ENCODE results near the gene NFIA. TPM values are rescaled to one million over a fixed set of nuclear protein-coding genes. Genes with fewer than 3 reads are reported as not detected.

Gene NFIA
- total and polyA plus RNA-seq, 5 donors from 2014 or later = 0.86 to 3.9 (median 1.7) TPM

DNA sequence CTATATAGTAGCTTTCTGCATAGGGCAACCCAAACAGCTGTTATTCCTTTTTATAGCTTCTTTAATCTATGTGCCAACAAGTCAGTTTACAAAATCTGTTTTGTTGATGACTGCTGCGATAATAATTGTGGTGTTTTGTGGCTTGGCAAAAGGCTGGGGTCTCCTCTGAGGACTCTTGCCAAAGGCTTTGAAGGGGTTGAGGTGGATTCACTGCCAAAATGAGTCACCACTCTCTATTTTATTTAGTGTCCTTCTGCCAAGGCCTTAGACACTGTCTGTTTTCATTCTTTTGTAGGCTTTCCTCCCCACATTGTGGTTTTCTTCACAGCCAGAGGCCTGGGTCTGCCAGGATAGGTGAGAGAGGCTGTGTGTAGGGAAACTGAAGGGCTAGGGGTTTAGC, 161.8 kb downstream of the NFIA start:
- H3K27me3 ChIP-seq (ENCODE audit: control insufficient read depth, insufficient read depth, low read length) = peaks cover 3% of the 10 kb centered on the region
- ATAC-seq (ENCODE audit: low read depth in 2 of 2) (no peak), DNase-seq (no peak)
- no peak overlapping the region for H3K4me3 Mint-ChIP-seq
- H3K27me3 Mint-ChIP-seq = peaks cover 8% of the 10 kb centered on the region
- H3K36me3 Mint-ChIP-seq = no peaks in the 10 kb centered on the region
- no peaks in the 10 kb centered on the region for H3K9me3 ChIP-seq (ENCODE audit: control insufficient read depth in 2 of 2, low read length in 2 of 2)
- H3K9me3 Mint-ChIP-seq = no peaks in the 10 kb centered on the region
- no peak overlapping the region for H3K27ac Mint-ChIP-seq
- H3K27ac ChIP-seq (ENCODE audit: insufficient read depth, low read length, poor library complexity, severe bottlenecking) = no peak overlapping the region
- no peak overlapping the region for H3K4me3 ChIP-seq (ENCODE audit: low read depth, low read length)
- H3K4me1 ChIP-seq (ENCODE audit: control insufficient read depth, insufficient read depth, low read length, poor library complexity, severe bottlenecking) = no peaks in the 10 kb centered on the region
- H3K36me3 ChIP-seq (ENCODE audit: control insufficient read depth, insufficient read depth, low read length) = no peaks in the 10 kb centered on the region
- no peaks in the 10 kb centered on the region for H3K4me1 Mint-ChIP-seq

DNA sequence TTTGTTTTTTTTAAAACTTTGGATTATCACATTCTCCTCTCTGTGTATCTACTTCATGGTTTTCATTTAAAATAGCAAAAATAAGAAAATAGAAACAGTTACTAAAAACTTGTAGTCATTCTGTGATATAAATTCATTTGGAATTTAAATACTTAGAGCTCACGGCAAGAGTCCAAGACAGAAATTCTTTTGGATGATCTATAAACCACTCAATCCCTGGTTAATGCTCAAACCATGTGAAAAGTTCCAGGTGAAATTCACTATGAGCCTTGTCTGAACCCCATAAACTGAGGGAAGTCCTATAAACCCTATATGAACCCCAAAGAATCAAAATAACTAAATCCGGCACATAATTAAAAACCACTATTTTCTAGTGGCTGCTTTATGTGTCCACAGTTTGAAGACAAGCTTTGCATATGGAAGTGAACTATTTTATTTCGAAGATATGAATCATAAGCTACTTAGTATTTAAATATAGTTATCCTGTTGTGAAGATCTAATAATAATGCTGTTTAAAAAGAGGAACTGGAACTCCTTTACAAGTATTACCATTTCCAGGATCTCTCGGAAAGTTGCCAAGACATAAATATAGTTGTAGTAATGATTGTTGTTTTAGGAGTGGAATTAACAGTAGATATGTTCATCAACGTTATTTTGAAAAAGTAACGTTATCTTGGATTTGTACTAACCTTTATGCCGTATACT, 163.5 kb downstream of the NFIA start:
- DNase-seq (no peak), ATAC-seq (ENCODE audit: low read depth in 2 of 2) (no peak)
- Mint-ChIP-seq H3K9me3 (no peaks in the 10 kb centered on the region), H3K27me3 (peaks cover 8% of the 10 kb centered on the region), H3K4me3 (no peak overlapping the region), H3K36me3 (no peaks in the 10 kb centered on the region), H3K4me1 (no peaks in the 10 kb centered on the region), H3K27ac (no peak overlapping the region)
- Histone ChIP-seq H3K36me3 (ENCODE audit: control insufficient read depth, insufficient read depth, low read length) (no peaks in the 10 kb centered on the region), H3K9me3 (ENCODE audit: control insufficient read depth in 2 of 2, low read length in 2 of 2) (no peaks in the 10 kb centered on the region), H3K27me3 (ENCODE audit: control insufficient read depth, insufficient read depth, low read length) (peaks cover 3% of the 10 kb centered on the region), H3K4me1 (ENCODE audit: control insufficient read depth, insufficient read depth, low read length, poor library complexity, severe bottlenecking) (no peaks in the 10 kb centered on the region), H3K4me3 (ENCODE audit: low read depth, low read length) (no peak overlapping the region), H3K27ac (ENCODE audit: insufficient read depth, low read length, poor library complexity, severe bottlenecking) (no peak overlapping the region)

DNA sequence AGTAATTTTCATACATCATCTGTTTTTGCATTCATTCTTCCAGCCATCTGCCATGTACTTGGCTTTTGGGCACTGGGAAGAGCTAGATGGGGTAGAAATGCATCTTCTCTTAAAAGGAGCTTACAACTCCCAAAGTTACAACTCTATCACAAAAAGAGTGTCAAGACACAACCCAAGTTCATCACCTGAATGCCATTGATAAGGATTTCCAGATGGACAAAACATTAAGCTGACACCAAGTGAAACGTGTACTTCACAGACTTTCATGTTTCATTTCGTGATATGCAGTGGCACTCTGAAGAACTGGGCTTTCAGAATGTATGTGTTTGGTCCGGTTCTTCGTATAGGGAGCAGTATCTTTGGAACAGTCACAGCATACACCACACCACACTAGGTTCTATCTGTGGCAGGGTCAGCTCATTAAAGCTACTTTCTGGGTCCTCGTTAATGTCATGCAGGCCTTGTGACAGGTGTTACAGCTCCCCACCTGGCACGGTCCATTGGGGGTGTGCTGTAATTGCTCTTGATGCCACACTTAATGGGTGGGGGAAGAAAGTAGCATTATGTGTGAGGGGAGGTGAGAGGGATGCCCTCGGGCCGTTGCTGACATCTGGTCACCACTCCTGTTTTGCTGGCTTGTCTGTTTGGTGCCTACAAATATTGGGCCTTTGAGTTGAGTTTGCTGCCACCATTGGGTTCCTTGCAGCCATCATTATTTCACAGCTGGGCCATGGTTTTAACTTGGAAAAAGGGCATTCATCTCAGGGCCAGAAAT, 164.9 kb downstream of the NFIA start:
- Histone ChIP-seq H3K4me1 (ENCODE audit: control insufficient read depth, insufficient read depth, low read length, poor library complexity, severe bottlenecking) (no peaks in the 10 kb centered on the region), H3K36me3 (ENCODE audit: control insufficient read depth, insufficient read depth, low read length) (no peaks in the 10 kb centered on the region), H3K27ac (ENCODE audit: insufficient read depth, low read length, poor library complexity, severe bottlenecking) (no peak overlapping the region), H3K4me3 (ENCODE audit: low read depth, low read length) (no peak overlapping the region), H3K27me3 (ENCODE audit: control insufficient read depth, insufficient read depth, low read length) (no peaks in the 10 kb centered on the region), H3K9me3 (ENCODE audit: control insufficient read depth in 2 of 2, low read length in 2 of 2) (no peaks in the 10 kb centered on the region)
- Mint-ChIP-seq H3K36me3 (no peaks in the 10 kb centered on the region), H3K27me3 (peaks cover 8% of the 10 kb centered on the region), H3K4me3 (no peak overlapping the region), H3K9me3 (no peaks in the 10 kb centered on the region), H3K27ac (no peak overlapping the region), H3K4me1 (no peaks in the 10 kb centered on the region)
- DNase-seq = no peak
- no peak for ATAC-seq (ENCODE audit: low read depth in 2 of 2)

DNA sequence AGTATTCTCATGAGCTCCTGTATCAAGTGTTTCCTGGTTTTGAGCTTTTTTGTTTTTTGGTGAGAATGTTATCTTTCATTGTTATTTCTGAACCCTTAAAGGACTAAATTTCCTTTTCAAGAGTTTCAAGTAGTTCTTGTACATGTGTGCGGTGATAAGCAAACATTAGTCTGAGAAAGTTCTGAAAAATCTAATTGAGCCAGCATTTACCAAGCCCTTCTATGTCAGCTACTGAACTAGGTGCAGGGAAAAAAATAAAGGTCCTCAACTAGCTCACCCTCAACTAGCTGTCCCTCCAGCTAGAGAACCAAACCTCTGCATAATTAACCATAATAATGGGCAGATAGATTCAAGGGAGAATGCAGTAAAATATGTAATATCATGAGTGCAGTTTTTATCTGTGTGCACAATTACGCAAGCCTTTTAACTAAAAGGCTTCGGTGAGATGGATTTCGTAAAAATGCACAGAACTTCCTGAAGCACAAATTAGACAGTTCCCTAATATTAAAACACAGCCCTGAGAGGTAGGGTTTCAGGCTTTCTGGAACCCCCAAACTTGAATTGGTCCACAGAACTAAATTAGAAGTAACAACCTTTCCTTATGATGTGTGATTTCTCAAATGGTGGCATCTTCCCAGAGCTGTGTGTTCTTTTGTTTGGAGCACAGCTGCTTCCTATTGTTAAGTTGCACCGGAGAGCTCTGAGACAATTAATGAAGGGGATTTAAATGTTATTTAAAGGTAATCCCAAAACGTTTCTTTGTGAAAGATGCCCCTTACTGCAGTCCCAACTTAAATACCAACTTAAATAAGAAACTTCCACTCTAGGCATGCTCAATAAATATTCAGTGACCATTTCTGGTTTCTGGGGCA, 165.8 kb downstream of the NFIA start:
- no peak for DNase-seq
- H3K9me3 ChIP-seq (ENCODE audit: control insufficient read depth in 2 of 2, low read length in 2 of 2) = no peaks in the 10 kb centered on the region
- Mint-ChIP-seq H3K36me3 (no peaks in the 10 kb centered on the region), H3K9me3 (no peaks in the 10 kb centered on the region), H3K27me3 (peaks cover 8% of the 10 kb centered on the region), H3K27ac (no peak overlapping the region), H3K4me1 (no peaks in the 10 kb centered on the region), H3K4me3 (no peak overlapping the region)
- no peak overlapping the region for H3K27ac ChIP-seq (ENCODE audit: insufficient read depth, low read length, poor library complexity, severe bottlenecking)
- ATAC-seq (ENCODE audit: low read depth in 2 of 2) = no peak
- no peaks in the 10 kb centered on the region for H3K4me1 ChIP-seq (ENCODE audit: control insufficient read depth, insufficient read depth, low read length, poor library complexity, severe bottlenecking)
- peaks cover 2% of the 10 kb centered on the region for H3K27me3 ChIP-seq (ENCODE audit: control insufficient read depth, insufficient read depth, low read length)
- H3K4me3 ChIP-seq (ENCODE audit: low read depth, low read length) = no peak overlapping the region
- no peaks in the 10 kb centered on the region for H3K36me3 ChIP-seq (ENCODE audit: control insufficient read depth, insufficient read depth, low read length)

DNA sequence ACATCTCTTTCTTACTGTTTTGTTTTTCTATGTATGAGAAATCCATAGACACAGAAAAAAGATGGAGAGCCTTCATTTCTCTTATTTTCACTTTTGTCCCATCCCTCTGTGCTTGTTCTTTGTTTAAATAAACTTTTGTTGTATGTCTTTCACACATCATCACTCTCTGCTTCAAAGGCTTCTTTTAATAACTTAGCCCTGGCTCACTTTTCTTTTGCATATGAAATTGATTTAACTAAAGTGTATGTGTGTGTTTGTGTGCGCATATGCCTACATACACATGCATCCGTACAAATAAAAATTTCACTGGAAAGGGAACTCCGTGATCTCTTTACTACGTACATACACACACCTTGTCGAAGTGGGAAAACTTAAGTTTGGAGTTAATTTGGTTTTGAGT, 168.6 kb downstream of the NFIA start:
- ATAC-seq (ENCODE audit: low read depth in 2 of 2) (no peak), DNase-seq (no peak)
- Histone ChIP-seq H3K27me3 (ENCODE audit: control insufficient read depth, insufficient read depth, low read length) (peaks cover 2% of the 10 kb centered on the region), H3K9me3 (ENCODE audit: control insufficient read depth in 2 of 2, low read length in 2 of 2) (no peaks in the 10 kb centered on the region), H3K4me3 (ENCODE audit: low read depth, low read length) (no peak overlapping the region), H3K36me3 (ENCODE audit: control insufficient read depth, insufficient read depth, low read length) (no peaks in the 10 kb centered on the region), H3K27ac (ENCODE audit: insufficient read depth, low read length, poor library complexity, severe bottlenecking) (no peak overlapping the region), H3K4me1 (ENCODE audit: control insufficient read depth, insufficient read depth, low read length, poor library complexity, severe bottlenecking) (no peaks in the 10 kb centered on the region)
- Mint-ChIP-seq H3K27ac (no peak overlapping the region), H3K27me3 (peaks cover 12% of the 10 kb centered on the region), H3K4me3 (peak overlapping the region in 1 of 4 donors; percentile 81), H3K4me1 (no peaks in the 10 kb centered on the region), H3K36me3 (no peaks in the 10 kb centered on the region), H3K9me3 (no peaks in the 10 kb centered on the region)

DNA sequence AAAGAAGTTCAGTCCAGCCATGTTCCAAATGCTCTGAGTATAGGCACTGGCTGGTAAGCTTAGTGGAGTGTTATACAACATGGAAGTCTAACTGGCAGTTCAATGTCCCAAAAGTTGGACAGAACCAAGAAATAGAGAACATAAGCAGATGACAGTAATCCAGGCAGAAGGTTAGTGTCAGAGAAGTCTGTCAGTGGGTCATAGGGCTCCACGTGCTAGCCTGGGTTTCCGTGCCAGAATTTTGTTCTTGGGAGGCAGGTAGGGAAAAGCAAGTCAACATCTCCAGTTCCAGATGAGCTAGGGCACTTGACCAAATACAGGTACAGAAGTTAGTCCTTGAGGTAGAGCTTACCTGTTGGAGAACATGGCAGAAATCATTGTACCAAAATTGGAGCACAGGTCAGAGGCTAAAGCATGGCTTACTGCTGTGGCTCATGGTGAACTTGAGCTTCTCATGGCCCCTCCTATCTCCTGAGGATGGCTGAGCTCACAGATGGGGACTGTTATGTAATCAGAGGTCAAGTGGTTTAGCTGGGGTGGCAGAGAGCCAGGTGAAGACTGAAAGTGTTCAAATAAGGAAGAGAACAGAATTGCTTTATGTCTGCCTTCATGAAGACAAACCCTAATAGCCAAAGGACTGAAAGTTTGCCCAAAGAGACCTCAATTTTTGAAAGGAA, 170.8 kb downstream of the NFIA start:
- Histone ChIP-seq H3K27ac (ENCODE audit: insufficient read depth, low read length, poor library complexity, severe bottlenecking) (no peak overlapping the region), H3K4me1 (ENCODE audit: control insufficient read depth, insufficient read depth, low read length, poor library complexity, severe bottlenecking) (no peaks in the 10 kb centered on the region), H3K9me3 (ENCODE audit: control insufficient read depth in 2 of 2, low read length in 2 of 2) (no peaks in the 10 kb centered on the region), H3K4me3 (ENCODE audit: low read depth, low read length) (no peak overlapping the region), H3K27me3 (ENCODE audit: control insufficient read depth, insufficient read depth, low read length) (peaks cover 2% of the 10 kb centered on the region), H3K36me3 (ENCODE audit: control insufficient read depth, insufficient read depth, low read length) (no peaks in the 10 kb centered on the region)
- no peaks in the 10 kb centered on the region for H3K4me1 Mint-ChIP-seq
- H3K36me3 Mint-ChIP-seq = no peaks in the 10 kb centered on the region
- no peaks in the 10 kb centered on the region for H3K9me3 Mint-ChIP-seq
- H3K27me3 Mint-ChIP-seq = peaks cover 4% of the 10 kb centered on the region
- no peak overlapping the region for H3K4me3 Mint-ChIP-seq
- H3K27ac Mint-ChIP-seq = no peak overlapping the region
- DNase-seq (no peak), ATAC-seq (ENCODE audit: low read depth in 2 of 2) (no peak)

DNA sequence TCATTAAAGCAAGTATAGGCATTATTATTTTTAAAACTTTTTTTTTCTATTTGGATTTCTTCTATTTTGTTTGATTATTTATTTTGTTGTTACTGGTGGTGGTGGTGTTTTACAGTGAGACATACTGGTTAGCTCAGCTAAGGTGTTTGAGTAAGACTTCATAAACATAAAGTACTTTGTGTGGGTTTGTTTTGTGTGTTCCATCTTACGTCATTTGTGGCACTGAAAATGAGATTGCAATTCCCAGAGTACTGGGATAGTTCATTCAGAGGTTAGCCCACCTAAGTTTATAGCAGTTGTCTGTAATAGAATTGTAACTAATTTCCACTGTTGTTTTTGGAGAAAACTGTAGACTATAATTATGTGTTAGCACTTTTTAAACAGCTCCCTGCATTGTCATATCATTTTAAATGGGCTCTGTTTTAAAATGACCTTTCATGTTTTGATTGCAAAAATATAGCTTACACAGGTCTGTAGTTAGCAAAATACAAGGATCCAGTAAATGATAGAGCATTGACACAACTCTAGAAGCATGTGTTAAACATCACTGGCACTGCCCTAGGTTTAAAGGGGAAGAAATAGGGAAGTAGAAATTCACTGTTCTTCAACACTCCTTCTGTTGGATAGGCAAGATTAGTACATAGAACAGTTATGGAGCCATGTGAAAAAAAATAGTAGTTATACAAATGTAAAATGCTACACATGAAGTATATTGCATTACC, 171.7 kb downstream of the NFIA start:
- Mint-ChIP-seq H3K27ac (no peak overlapping the region), H3K36me3 (no peaks in the 10 kb centered on the region), H3K4me3 (no peak overlapping the region), H3K27me3 (peaks cover 5% of the 10 kb centered on the region), H3K9me3 (no peaks in the 10 kb centered on the region), H3K4me1 (no peaks in the 10 kb centered on the region)
- no peak overlapping the region for H3K27ac ChIP-seq (ENCODE audit: insufficient read depth, low read length, poor library complexity, severe bottlenecking)
- no peaks in the 10 kb centered on the region for H3K9me3 ChIP-seq (ENCODE audit: control insufficient read depth in 2 of 2, low read length in 2 of 2)
- peaks cover 2% of the 10 kb centered on the region for H3K27me3 ChIP-seq (ENCODE audit: control insufficient read depth, insufficient read depth, low read length)
- ATAC-seq (ENCODE audit: low read depth in 2 of 2) = no peak
- no peak for DNase-seq
- H3K36me3 ChIP-seq (ENCODE audit: control insufficient read depth, insufficient read depth, low read length) = no peaks in the 10 kb centered on the region
- no peaks in the 10 kb centered on the region for H3K4me1 ChIP-seq (ENCODE audit: control insufficient read depth, insufficient read depth, low read length, poor library complexity, severe bottlenecking)
- H3K4me3 ChIP-seq (ENCODE audit: low read depth, low read length) = no peak overlapping the region
